Kidney (tissue), 14 donors: ENCODE data around the gene PPP2R3B. TPM values are rescaled to one million over a fixed set of nuclear protein-coding genes. Genes with fewer than 3 reads are reported as not detected.

Source experiments
- DNase-seq, 5 donors: peaks; one replicate each; pipeline ENCODE4 v3.0.0-alpha.2; 2013 to 2020
- FAIRE-seq: peaks from 2 replicates; lab custom pipeline; 2012; peaks lifted over from hg19 to GRCh38; lab: Jason Lieb, UNC
- H3K27ac ChIP-seq, 2 donors: one replicate each; pipeline ENCODE4 v1.7.0; 2013; ENCODE audit warnings: low read depth in 2 of 2, low read length in 2 of 2, inconsistent platforms in 1 of 2
- H3K27me3 ChIP-seq: one replicate; pipeline ENCODE4 v1.7.1; 2013; ENCODE audit warnings: low read length, inconsistent platforms; ENCODE audit not compliant: control insufficient read depth, insufficient read depth
- H3K36me3 ChIP-seq, 3 donors: one replicate each; pipeline versions ENCODE4 v1.7.0 to v1.7.1; 2013; ENCODE audit warnings: low read length in 3 of 3, control low read depth in 1 of 3, inconsistent platforms in 1 of 3; ENCODE audit not compliant: insufficient read depth in 3 of 3, control insufficient read depth in 2 of 3
- H3K4me1 ChIP-seq, 3 donors: one replicate each; pipeline versions ENCODE4 v1.7.0 to v1.7.1; 2013; ENCODE audit warnings: low read length in 3 of 3, inconsistent platforms in 1 of 3, low read depth in 1 of 3; ENCODE audit not compliant: control insufficient read depth in 2 of 3, insufficient read depth in 2 of 3
- H3K4me3 ChIP-seq, 3 donors: one replicate each; pipeline versions ENCODE4 v1.7.0 to v1.8.1; 2013; ENCODE audit warnings: low read length in 3 of 3, control low read depth in 1 of 3, inconsistent platforms in 1 of 3
- H3K9ac ChIP-seq, 3 donors: one replicate each; pipeline versions ENCODE4 v1.7.0 to v1.7.1; 2013; ENCODE audit warnings: low read length in 3 of 3, control low read depth in 1 of 3, inconsistent platforms in 1 of 3
- H3K9me3 ChIP-seq, 3 donors: one replicate each; pipeline versions ENCODE4 v1.7.0 to v1.7.1; 2013; ENCODE audit warnings: low read length in 3 of 3, control low read depth in 1 of 3, inconsistent platforms in 1 of 3; ENCODE audit not compliant: control insufficient read depth in 2 of 3, insufficient read depth in 1 of 3
- intact Hi-C: fragments of 100-400 bp; cut with DNase I; formaldehyde crosslinking; loops from one replicate; pipeline ENCODE4 v1.11.1; 2022
- polyA plus RNA-seq: library from polyadenylated mRNA; stranded (reverse); fragments of 350-450 nt; fragmentation: Illumina TruSeq; extraction: RNeasy Lipid Tissue Mini Kit (QIAGEN cat#74804); gene quantifications from one replicate; pipeline ENCODE4 v1.2.3, GENCODE V29; 2014; ENCODE audit warnings: low read depth, low replicate concordance; ENCODE audit not compliant: insufficient read depth
- total RNA-seq: library from RNA; stranded (reverse); fragmentation: NEBNext Ultra II Directional; extraction: Animal tissue kit (Norgen Biotek cat#: 25700); gene quantifications from one replicate; pipeline ENCODE4 v1.2.1, GENCODE V29; 2021
- TF ChIP-seq, protein P1 (sequence below): IDR thresholded peaks from 3 replicates; pipeline ENCODE4 v1.5.1; 2012; ENCODE audit warnings: mild to moderate bottlenecking, moderate library complexity, borderline replicate concordance; ENCODE audit not compliant: insufficient read depth; ENCODE audit errors: extremely low read depth
- donor health status: control.
- donor health status: control.
- donor health status: control.
- donor health status: control.
- donor health status: control.
- donor health status: DM: yes; HTN: yes; CAD: no.
- donor health status: Normal renal cell carcinoma (clear cell type).

The PPP2R3B gene
- total and polyA plus RNA-seq, 2 donors from 2014 or later: 14.1 to 14.4 TPM

DNA sequence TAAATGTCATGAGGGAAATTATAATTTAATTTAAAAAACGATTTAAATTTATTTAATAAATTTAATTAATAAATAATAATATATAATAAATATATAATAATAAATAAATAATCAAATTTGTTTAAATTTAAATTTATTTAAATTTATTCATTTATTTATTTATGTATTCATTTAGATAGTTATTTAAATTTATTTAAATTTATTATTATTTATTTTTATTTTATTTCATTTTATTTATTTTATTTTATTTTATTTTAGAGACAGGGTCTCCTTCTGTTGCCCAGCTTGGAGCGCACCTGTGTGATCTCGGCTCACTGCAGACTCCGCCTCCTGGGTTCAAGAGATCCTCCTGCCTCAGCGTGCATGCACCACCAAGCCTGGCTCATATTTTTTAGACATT lies 18.4 kb upstream of the PPP2R3B start:
- intact Hi-C loops: no loop called here
- DNase-seq: no peak
- Histone ChIP-seq H3K9ac (no peak overlapping the region), H3K9me3 (no peaks in the 10 kb centered on the region), H3K27me3 (no peaks in the 10 kb centered on the region), H3K4me3 (no peak overlapping the region), H3K4me1 (no peaks in the 10 kb centered on the region), H3K36me3 (no peaks in the 10 kb centered on the region), H3K27ac (no peak overlapping the region)
- TF ChIP-seq, protein P1, sequence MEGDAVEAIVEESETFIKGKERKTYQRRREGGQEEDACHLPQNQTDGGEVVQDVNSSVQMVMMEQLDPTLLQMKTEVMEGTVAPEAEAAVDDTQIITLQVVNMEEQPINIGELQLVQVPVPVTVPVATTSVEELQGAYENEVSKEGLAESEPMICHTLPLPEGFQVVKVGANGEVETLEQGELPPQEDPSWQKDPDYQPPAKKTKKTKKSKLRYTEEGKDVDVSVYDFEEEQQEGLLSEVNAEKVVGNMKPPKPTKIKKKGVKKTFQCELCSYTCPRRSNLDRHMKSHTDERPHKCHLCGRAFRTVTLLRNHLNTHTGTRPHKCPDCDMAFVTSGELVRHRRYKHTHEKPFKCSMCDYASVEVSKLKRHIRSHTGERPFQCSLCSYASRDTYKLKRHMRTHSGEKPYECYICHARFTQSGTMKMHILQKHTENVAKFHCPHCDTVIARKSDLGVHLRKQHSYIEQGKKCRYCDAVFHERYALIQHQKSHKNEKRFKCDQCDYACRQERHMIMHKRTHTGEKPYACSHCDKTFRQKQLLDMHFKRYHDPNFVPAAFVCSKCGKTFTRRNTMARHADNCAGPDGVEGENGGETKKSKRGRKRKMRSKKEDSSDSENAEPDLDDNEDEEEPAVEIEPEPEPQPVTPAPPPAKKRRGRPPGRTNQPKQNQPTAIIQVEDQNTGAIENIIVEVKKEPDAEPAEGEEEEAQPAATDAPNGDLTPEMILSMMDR: no peak
- FAIRE-seq: peak; percentile 99

DNA sequence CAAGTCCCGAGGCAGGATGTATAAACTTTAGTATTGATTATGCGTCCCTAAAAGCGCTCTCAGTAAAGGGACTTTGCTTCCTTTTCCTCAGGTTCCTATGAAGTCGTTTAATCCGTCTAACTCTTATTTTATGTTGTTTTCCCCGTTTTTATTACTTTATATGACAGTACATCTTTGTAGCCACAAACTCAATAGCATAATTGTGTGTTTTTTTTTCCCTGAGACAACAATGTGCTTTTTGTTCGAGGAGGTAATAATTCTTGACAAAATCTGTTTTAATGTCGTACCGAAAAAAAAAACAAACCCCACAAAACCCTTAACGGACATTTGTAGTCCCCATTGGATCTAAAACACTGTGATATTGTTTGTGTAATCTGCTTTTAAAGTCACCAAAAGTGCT lies 17.9 kb upstream of the PPP2R3B start:
- no peak overlapping the region for H3K4me3 ChIP-seq
- H3K9ac ChIP-seq: no peak overlapping the region
- TF ChIP-seq, protein P1: no peak
- H3K4me1 ChIP-seq: no peaks in the 10 kb centered on the region
- H3K27ac ChIP-seq: no peak overlapping the region
- intact Hi-C loops: no loop called here
- no peaks in the 10 kb centered on the region for H3K36me3 ChIP-seq
- no peaks in the 10 kb centered on the region for H3K9me3 ChIP-seq
- DNase-seq: no peak
- no peak for FAIRE-seq
- H3K27me3 ChIP-seq: no peaks in the 10 kb centered on the region

DNA sequence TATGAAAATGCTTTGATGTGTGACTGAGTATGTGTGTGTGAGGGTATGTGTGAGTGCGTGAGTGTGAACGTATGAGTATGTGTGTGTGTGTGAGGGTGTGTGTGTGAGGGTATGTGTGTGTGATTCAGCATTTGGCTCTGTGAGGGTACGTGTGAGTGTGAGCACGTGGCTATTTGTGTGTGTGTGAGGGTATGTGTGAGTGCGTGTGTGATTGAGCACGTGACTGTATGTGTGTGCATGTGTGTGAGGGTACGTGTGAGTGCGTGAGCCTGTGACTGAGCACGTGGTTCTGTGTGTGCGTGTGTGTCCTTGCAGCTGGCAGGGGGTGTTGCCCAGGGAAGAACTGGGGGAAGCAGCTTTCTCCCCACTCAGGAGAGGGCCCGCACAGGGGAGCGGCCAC lies 16.1 kb upstream of the PPP2R3B start:
- intact Hi-C loops: no loop called here
- Histone ChIP-seq H3K4me1 (no peaks in the 10 kb centered on the region), H3K9ac (no peak overlapping the region), H3K27me3 (no peaks in the 10 kb centered on the region), H3K27ac (no peak overlapping the region), H3K36me3 (no peaks in the 10 kb centered on the region), H3K4me3 (no peak overlapping the region), H3K9me3 (no peaks in the 10 kb centered on the region)
- DNase-seq (no peak), FAIRE-seq (no peak)
- TF ChIP-seq, protein P1: no peak

GRCh38 chrX:400258-400657 lies 13.6 kb upstream of the PPP2R3B start:
- Histone ChIP-seq H3K4me3 (no peak overlapping the region), H3K9me3 (no peaks in the 10 kb centered on the region), H3K36me3 (no peaks in the 10 kb centered on the region), H3K9ac (no peak overlapping the region), H3K4me1 (no peaks in the 10 kb centered on the region), H3K27ac (no peak overlapping the region), H3K27me3 (no peaks in the 10 kb centered on the region)
- DNase-seq: no peak
- intact Hi-C loops: no loop called here
- FAIRE-seq: no peak
- TF ChIP-seq, protein P1: no peak
